Gastroesophageal sphincter (tissue), 4 donors: Measurements from ENCODE around the gene POP4. TPM values are rescaled to one million over a fixed set of nuclear protein-coding genes. Genes with fewer than 3 reads are reported as not detected.

Experiments used
- ATAC-seq: fragments of 150-250 bp; one replicate; pipeline ENCODE4 v1.9.1; 2016; ENCODE audit warnings: mild to moderate bottlenecking, moderate library complexity
- H3K27ac ChIP-seq, 4 donors: fragments of 200-600 bp; sonication (generic) in 3 of 4; 1 replicate in 3 of 4; 2 replicates in 1 of 4; pipeline ENCODE4 v1.5.1; 2016 to 2019
- H3K27me3 ChIP-seq: fragments of 200-600 bp; sonication (generic); one replicate; pipeline ENCODE4 v1.5.1; 2019
- H3K36me3 ChIP-seq, 2 donors: fragments of 200-600 bp; sonication (generic); one replicate each; pipeline ENCODE4 v1.5.1; 2019; ENCODE audit warnings: control low read depth in 1 of 2
- H3K4me1 ChIP-seq, 3 donors: fragments of 200-600 bp; sonication (generic); 1 replicate in 2 of 3; 2 replicates in 1 of 3; pipeline ENCODE4 v1.5.1; 2016 to 2019; ENCODE audit warnings: control low read depth in 2 of 3
- H3K4me3 ChIP-seq, 2 donors: fragments of 200-600 bp; sonication (generic); one replicate each; pipeline ENCODE4 v1.5.1; 2019; ENCODE audit warnings: mild to moderate bottlenecking in 1 of 2, moderate library complexity in 1 of 2
- H3K9me3 ChIP-seq, 3 donors: fragments of 200-600 bp; sonication (generic); one replicate each; pipeline ENCODE4 v1.5.1; 2017 to 2019; ENCODE audit warnings: control low read depth in 2 of 3
- CTCF ChIP-seq, 4 experiments: fragments of 200-600 bp in 2 of 4; fragments of 450-650 bp in 2 of 4; sonication (generic) in 1 of 4; IDR thresholded peaks; one replicate each; pipeline ENCODE4 v1.5.1; 2017 to 2019; ENCODE audit warnings: antibody characterized with exemption in 4 of 4, mild to moderate bottlenecking in 2 of 4, moderate library complexity in 2 of 4
- EP300 ChIP-seq: sonication (generic); formaldehyde crosslinking; IDR thresholded peaks from one replicate; pipeline ENCODE4 v1.6.1; 2017; ENCODE audit warnings: antibody characterized with exemption, mild to moderate bottlenecking
- POLR2A ChIP-seq, 2 donors: fragments of 450-650 bp; IDR thresholded peaks; one replicate each; pipeline ENCODE4 v1.6.1; 2017; ENCODE audit warnings: antibody characterized with exemption in 2 of 2, mild to moderate bottlenecking in 2 of 2, moderate library complexity in 1 of 2
- POLR2AphosphoS5 ChIP-seq: sonication (generic); formaldehyde crosslinking; IDR thresholded peaks from one replicate; pipeline ENCODE4 v1.6.1; 2017; ENCODE audit warnings: antibody characterized with exemption
- WGBS, 2 donors: methylation state at CpG; one replicate each; pipeline ENCODE4 v1.1.5; 2018; ENCODE audit warnings: low coverage in 1 of 2; 5-methylcytosine and 5-hydroxymethylcytosine counted together
- total RNA-seq, 4 donors: library from RNA; depleted of rRNA; stranded (reverse); fragments of >200 nt; gene quantifications; one replicate each; pipeline ENCODE4 v1.1.0, GENCODE V29; 2016

Gene POP4
- total RNA-seq, 4 donors from 2014 or later: 41.4 to 79.7 (median 61.7) TPM

- WGBS, 2 donors: 93% methylated on average over 3 of the region's 3 CpGs; no CpG with 5 or more reads in 1 of the 2 donors
- no peak overlapping the region for H3K27ac ChIP-seq
- H3K36me3 ChIP-seq: no peaks in the 10 kb centered on the region
- H3K4me1 ChIP-seq: no peaks in the 10 kb centered on the region
- H3K27me3 ChIP-seq: no peaks in the 10 kb centered on the region
- H3K9me3 ChIP-seq: peaks cover 0 to 4% (median 0%) of the 10 kb centered on the region in 3 donors
- TF ChIP-seq POLR2A (IDR thresholded peaks at IDR 0.05) (no peak), EP300 (no peak), POLR2AphosphoS5 (no peak)
- no peak for ATAC-seq
- H3K4me3 ChIP-seq: no peak overlapping the region
These were observed 25.4 kb downstream of the POP4 start for GRCh38 chr19:29631450-29631849.

DNA sequence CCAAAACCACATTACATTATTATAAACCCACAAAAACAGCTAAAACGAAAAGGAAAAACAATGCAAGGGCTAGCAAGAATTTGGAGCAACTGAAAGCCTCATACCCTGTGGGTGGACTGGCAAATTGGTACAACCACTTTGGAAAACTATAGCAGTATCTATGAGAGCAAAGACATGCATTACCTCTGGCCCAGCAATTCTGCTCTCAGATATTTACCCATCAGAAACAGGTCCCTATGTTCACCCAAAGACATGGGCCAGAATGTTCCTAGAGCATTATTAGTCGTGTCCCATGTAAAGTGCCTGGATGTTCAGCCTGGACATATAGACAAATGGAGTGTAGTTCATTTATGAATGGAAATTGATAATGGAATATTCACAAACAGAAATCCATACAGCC lies 27.9 kb downstream of the POP4 start:
- TF ChIP-seq EP300 (no peak), CTCF (IDR thresholded peaks at IDR 0.05) (no peak), POLR2AphosphoS5 (no peak), POLR2A (IDR thresholded peaks at IDR 0.05) (no peak)
- no peak overlapping the region for H3K4me3 ChIP-seq
- ATAC-seq: no peak
- no peak overlapping the region for H3K27ac ChIP-seq
- peaks cover 0 to 4% (median 0%) of the 10 kb centered on the region in 3 donors for H3K9me3 ChIP-seq
- H3K4me1 ChIP-seq: no peaks in the 10 kb centered on the region
- H3K36me3 ChIP-seq: no peaks in the 10 kb centered on the region
- 61 to 71% methylated on average over 1 to 2 of the region's 2 CpGs for WGBS, 2 donors
- no peaks in the 10 kb centered on the region for H3K27me3 ChIP-seq

GRCh38 chr19:29634423-29635130 lies 28.5 kb downstream of the POP4 start:
- H3K36me3 ChIP-seq: no peaks in the 10 kb centered on the region
- 56 to 70% methylated on average over 4 of the region's 6 CpGs for WGBS, 2 donors
- no peak for ATAC-seq
- no peaks in the 10 kb centered on the region for H3K4me1 ChIP-seq
- H3K9me3 ChIP-seq: peaks cover 0 to 4% (median 0%) of the 10 kb centered on the region in 3 donors
- H3K27ac ChIP-seq: no peak overlapping the region
- TF ChIP-seq EP300 (no peak), POLR2AphosphoS5 (no peak), CTCF (IDR thresholded peaks at IDR 0.05) (no peak)
- H3K4me3 ChIP-seq: no peak overlapping the region
- H3K27me3 ChIP-seq: peaks cover 2% of the 10 kb centered on the region

DNA sequence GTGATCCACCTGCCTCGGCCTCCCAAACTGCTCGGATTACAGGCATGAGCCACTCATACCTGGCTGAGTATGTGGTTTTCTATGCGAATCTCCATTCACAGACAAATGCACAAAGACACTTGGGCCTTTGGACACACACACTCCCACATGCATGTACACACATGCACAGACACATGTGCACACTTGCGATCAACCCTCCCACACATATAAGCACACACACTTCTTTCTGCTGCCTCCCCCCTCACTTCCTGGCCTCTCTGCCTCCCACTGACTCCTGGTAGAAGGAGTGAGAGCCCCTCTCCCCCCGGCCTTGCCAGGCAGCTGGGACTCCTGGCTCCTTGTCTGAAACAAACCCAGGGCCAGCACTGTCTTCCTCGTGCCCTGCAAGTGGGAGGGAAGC lies 29.9 kb downstream of the POP4 start:
- TF ChIP-seq POLR2AphosphoS5 (no peak), EP300 (no peak), CTCF (IDR thresholded peaks at IDR 0.05) (no peak), POLR2A (IDR thresholded peaks at IDR 0.05) (no peak)
- 90 to 95% methylated on average over 3 to 5 of the region's 6 CpGs for WGBS, 2 donors

GRCh38 chr19:29636553-29637360 lies 30.7 kb downstream of the POP4 start:
- Histone ChIP-seq H3K27ac (no peak overlapping the region), H3K36me3 (no peaks in the 10 kb centered on the region), H3K9me3 (peaks cover 0 to 4% (median 0%) of the 10 kb centered on the region in 3 donors), H3K4me3 (no peak overlapping the region), H3K4me1 (no peaks in the 10 kb centered on the region), H3K27me3 (peaks cover 7% of the 10 kb centered on the region)
- WGBS, 2 donors: 58 to 62% methylated on average over 2 to 6 of the region's 12 CpGs
- ATAC-seq: no peak
- TF ChIP-seq POLR2A (IDR thresholded peaks at IDR 0.05): no peak
- no peak for TF ChIP-seq CTCF (IDR thresholded peaks at IDR 0.05)
- no peak for TF ChIP-seq POLR2AphosphoS5
- no peak for TF ChIP-seq EP300

More for the DNA sequence above, 29.9 kb downstream of the POP4 start:
- ATAC-seq: no peak
- H3K4me3 ChIP-seq: no peak overlapping the region
- H3K27me3 ChIP-seq: peaks cover 7% of the 10 kb centered on the region
- H3K27ac ChIP-seq: no peak overlapping the region
- H3K9me3 ChIP-seq: peaks cover 0 to 4% (median 0%) of the 10 kb centered on the region in 3 donors
- no peaks in the 10 kb centered on the region for H3K36me3 ChIP-seq
- H3K4me1 ChIP-seq: no peaks in the 10 kb centered on the region
